Psoas muscle (tissue), 8 donors: ENCODE results near the gene MACROH2A2. TPM values are rescaled to one million over a fixed set of nuclear protein-coding genes. Genes with fewer than 3 reads are reported as not detected.

ENCODE experiments used
- ATAC-seq, 4 donors: fragments of 200-7000 bp; cut with Tn5 transposase; one replicate each; pipeline ENCODE4 v1.9.1; 2020; ENCODE audit warnings: moderate library complexity in 3 of 4, mild to moderate bottlenecking in 2 of 4
- DNase-seq, 2 donors: peaks; one replicate each; pipeline ENCODE4 v3.0.0-alpha.2; 2020
- H3K27ac ChIP-seq: fragments of 200-600 bp; one replicate; pipeline ENCODE4 v1.8.0; 2022
- H3K27me3 ChIP-seq, 3 donors: fragments of 200-600 bp in 1 of 3; one replicate each; pipeline versions ENCODE4 v1.6.1 to v1.8.0; 2013 to 2022; ENCODE audit warnings: low read length in 2 of 3, mild to moderate bottlenecking in 2 of 3, moderate library complexity in 1 of 3; ENCODE audit not compliant: insufficient read depth in 3 of 3
- H3K36me3 ChIP-seq, 2 donors: fragments of 200-600 bp in 1 of 2; one replicate each; pipeline versions ENCODE4 v1.6.1 to v1.8.0; 2013 to 2022; ENCODE audit warnings: low read depth in 1 of 2, mild to moderate bottlenecking in 1 of 2, moderate library complexity in 1 of 2; ENCODE audit not compliant: insufficient read depth in 1 of 2
- H3K4me1 ChIP-seq: fragments of 200-600 bp; one replicate; pipeline ENCODE4 v1.8.0; 2022
- H3K4me3 ChIP-seq: fragments of 200-600 bp; one replicate; pipeline ENCODE4 v1.8.0; 2022; ENCODE audit warnings: mild to moderate bottlenecking
- H3K9me3 ChIP-seq: fragments of 200-600 bp; one replicate; pipeline ENCODE4 v1.8.0; 2022
- CTCF ChIP-seq: fragments of 200-600 bp; IDR thresholded peaks from one replicate; pipeline ENCODE4 v1.8.0; 2022; ENCODE audit warnings: antibody characterized with exemption
- WGBS, 3 donors: extraction: QIAGEN DNeasy Blood & Tissue Kit; methylation state at CpG; one replicate each; pipeline versions ENCODE4 v1.1.6 to v1.1.7; 2013; 5-methylcytosine and 5-hydroxymethylcytosine counted together
- intact Hi-C, 2 donors: fragments of 100-400 bp; cut with DNase I; formaldehyde crosslinking; loops; one replicate each; pipeline versions ENCODE4 v1.11.0 to v1.14.2; 2022
- polyA plus RNA-seq, 3 donors: library from polyadenylated mRNA; stranded (reverse); fragments of 200-250 nt; gene quantifications; one replicate each; pipeline ENCODE4 v1.2.3, GENCODE V29; 2013
- total RNA-seq, 4 donors: library from RNA; stranded (reverse); fragmentation: NEBNext Ultra II Directional in 2 of 4; extraction: Animal tissue kit (Norgen Biotek cat#: 25700) in 2 of 4; gene quantifications; one replicate each; pipeline versions ENCODE4 v1.2.1 to v1.2.4, GENCODE V29; 2021 to 2023
- donor health status: healthy with polysubstance abuse.
- donor health status: DM: no; HTN: no; CAD: no; lungs with moderate emphysema.
- donor health status: Bipolar disorder and iron deficiency.
- donor health status: healthy.
- donor health status: DM: yes; HTN: yes; CAD: no.
- donor health status: DM: no; HTN: no; CAD: no.
- donor health status: DM: no; HTN: no; CAD: no.
- donor health status: DM: yes; HTN: yes; CAD: no.

MACROH2A2 gene
- total and polyA plus RNA-seq, 7 donors = 3.0 to 7.2 (median 5.7) TPM

DNA sequence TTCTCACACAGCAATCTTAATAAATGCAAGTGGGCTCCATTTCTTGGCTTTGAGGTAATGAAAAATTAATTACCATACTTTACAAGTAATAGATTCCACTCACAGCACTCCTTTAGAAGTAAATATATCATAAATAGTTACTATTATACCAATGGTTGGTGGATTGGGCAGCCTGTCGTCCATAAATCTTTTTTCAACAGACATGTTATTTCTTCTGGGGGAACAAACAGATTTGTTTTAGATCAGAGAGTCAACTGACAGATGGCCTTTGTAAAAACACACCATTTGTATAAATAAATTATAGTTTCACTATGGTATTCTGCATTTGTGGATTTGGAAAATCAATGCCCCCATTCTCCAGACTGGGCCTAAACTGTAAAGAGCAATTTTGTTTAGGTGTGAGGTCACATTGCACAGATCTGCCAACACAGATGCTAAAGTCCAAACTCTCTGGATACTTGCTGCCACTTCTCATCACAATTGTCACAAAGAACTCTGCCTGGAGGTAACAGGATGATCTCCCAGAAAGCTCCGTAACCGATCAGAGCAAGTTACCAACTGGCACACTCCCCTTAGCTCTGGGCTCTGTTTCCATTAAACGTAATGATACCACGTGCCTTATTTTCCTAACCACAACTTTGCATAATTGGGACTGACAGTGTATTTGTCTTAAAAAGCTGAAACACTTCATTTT lies 4.5 kb upstream of the MACROH2A2 start:
- no peak overlapping the region for H3K4me3 ChIP-seq
- intact Hi-C loops = no loop called here
- H3K27me3 ChIP-seq = peaks cover 0 to 5% (median 2%) of the 10 kb centered on the region in 3 donors
- DNase-seq (no peak), ATAC-seq (no peak)
- no peaks in the 10 kb centered on the region for H3K9me3 ChIP-seq
- no peaks in the 10 kb centered on the region for H3K36me3 ChIP-seq
- no peak overlapping the region for H3K27ac ChIP-seq
- WGBS, 3 donors = 62 to 80% (median 66%) methylated on average over 5 of the region's 5 CpGs
- peaks cover 5% of the 10 kb centered on the region for H3K4me1 ChIP-seq
- TF ChIP-seq CTCF = no peak

GRCh38 chr10:70051848-70052247 lies 798 bp upstream of the MACROH2A2 start:
- intact Hi-C loops = no loop called here
- Histone ChIP-seq H3K27me3 (peaks cover 0 to 5% (median 2%) of the 10 kb centered on the region in 3 donors), H3K9me3 (no peaks in the 10 kb centered on the region), H3K27ac (no peak overlapping the region), H3K4me1 (peaks cover 5% of the 10 kb centered on the region), H3K4me3 (peak overlapping the region; percentile 77), H3K36me3 (no peaks in the 10 kb centered on the region)
- DNase-seq (no peak), ATAC-seq (no peak)
- WGBS, 3 donors = 29 to 47% (median 29%) methylated on average over 6 of the region's 6 CpGs
- no peak for TF ChIP-seq CTCF

DNA sequence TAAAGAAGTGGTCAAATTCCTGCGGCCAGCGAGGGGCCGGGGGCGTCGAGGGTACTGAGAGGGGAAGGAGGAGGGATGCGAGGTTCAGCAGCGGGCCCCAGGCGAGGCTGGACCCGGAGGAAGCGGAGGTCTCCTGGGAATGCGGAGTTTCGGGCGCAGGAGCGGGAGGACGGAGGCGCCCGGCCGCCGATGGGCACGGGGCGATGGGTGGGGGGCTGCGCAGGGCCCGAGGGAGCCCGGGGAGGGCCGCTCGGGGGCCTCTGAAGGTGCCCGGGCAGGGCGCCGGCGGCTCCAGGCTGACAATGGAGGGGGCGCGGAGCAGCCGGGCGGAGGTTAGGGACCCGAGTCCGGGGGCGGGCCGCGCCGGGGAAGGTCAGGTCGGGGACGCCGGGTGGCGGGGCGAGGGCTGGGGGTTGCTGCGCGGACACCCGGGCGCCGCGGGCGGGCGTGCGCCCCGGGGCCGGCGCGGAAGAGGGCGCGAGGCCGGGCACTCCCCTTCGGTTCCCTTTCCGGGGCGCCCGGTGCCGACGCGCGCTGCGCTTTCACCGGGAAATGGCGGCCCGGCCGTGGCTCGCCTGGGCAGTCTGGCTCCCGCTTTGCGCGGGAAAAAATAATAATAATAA lies 683 bp downstream of the MACROH2A2 start:
- Histone ChIP-seq H3K27me3 (peaks cover 0 to 5% (median 2%) of the 10 kb centered on the region in 3 donors), H3K4me1 (peaks cover 5% of the 10 kb centered on the region), H3K9me3 (no peaks in the 10 kb centered on the region), H3K36me3 (no peaks in the 10 kb centered on the region), H3K27ac (peak overlapping the region; percentile 54), H3K4me3 (peak overlapping the region; percentile 77)
- DNase-seq (peak in 1 of 2 donors; percentile 29), ATAC-seq (peak; percentile 43 to 61 (median 53))
- intact Hi-C loops = no loop called here
- WGBS, 3 donors = 1% methylated on average over 44 to 77 of the region's 78 CpGs
- no peak for TF ChIP-seq CTCF

DNA sequence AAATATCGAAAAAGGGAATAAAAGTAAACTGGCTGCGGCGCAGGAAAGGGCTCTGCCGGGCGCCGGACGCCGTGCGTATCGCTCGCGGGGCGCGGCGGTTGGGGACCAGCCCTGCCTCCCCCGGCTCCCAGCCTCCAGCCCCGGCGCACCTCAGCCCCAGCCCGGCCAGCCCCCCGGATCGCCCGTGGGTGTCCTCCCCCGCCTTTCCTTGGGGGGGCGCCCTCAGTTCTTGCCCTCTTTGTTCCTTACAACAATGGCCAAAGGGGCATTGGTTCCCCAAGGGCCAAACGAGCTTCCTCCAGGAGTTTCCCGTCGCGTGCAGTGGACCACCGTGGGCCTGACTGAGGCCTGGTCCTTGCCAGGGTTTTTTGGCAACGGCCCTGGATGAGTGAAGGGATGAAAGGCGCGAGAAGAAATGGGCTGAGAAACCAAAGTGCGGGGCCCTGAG lies 1.2 kb downstream of the MACROH2A2 start:
- no peaks in the 10 kb centered on the region for H3K9me3 ChIP-seq
- peaks cover 5% of the 10 kb centered on the region for H3K4me1 ChIP-seq
- H3K36me3 ChIP-seq = peaks cover 0 to under 1% of the 10 kb centered on the region in 2 donors
- H3K27me3 ChIP-seq = peaks cover 0 to 5% (median 2%) of the 10 kb centered on the region in 3 donors
- ATAC-seq = peak in 3 of 4 donors; percentile 42 to 70 (median 61)
- peak; percentile 25 for TF ChIP-seq CTCF
- peak overlapping the region; percentile 77 for H3K4me3 ChIP-seq
- intact Hi-C loops = no loop called here
- peak in 1 of 2 donors; percentile 66 for DNase-seq
- peak overlapping the region; percentile 31 for H3K27ac ChIP-seq
- WGBS, 3 donors = 6 to 8% (median 7%) methylated on average over 24 to 33 of the region's 33 CpGs
